Breast epithelium (tissue), 4 donors: Measurements from ENCODE around the gene C1orf159. TPM values are rescaled to one million over a fixed set of nuclear protein-coding genes. Genes with fewer than 3 reads are reported as not detected.

ENCODE experiments used
- DNase-seq, 2 donors: peaks; one replicate each; pipeline ENCODE4 v3.0.0-alpha.2; 2019; ENCODE audit warnings: low spot score in 2 of 2
- H3K27ac ChIP-seq, 2 donors: fragments of 200-600 bp; sonication (generic) in 1 of 2; one replicate each; pipeline ENCODE4 v1.5.1; 2016 to 2019; ENCODE audit warnings: mild to moderate bottlenecking in 1 of 2
- H3K27me3 ChIP-seq, 2 donors: fragments of 200-600 bp; sonication (generic) in 1 of 2; one replicate each; pipeline versions ENCODE4 v1.5.1 to v1.6.0; 2017 to 2019; ENCODE audit warnings: control low read depth in 1 of 2, mild to moderate bottlenecking in 1 of 2
- H3K36me3 ChIP-seq: fragments of 200-600 bp; one replicate; pipeline ENCODE4 v1.5.1; 2019
- H3K4me1 ChIP-seq, 2 donors: fragments of 200-600 bp; sonication (generic); one replicate each; pipeline ENCODE4 v1.5.1; 2016 to 2019; ENCODE audit warnings: control low read depth in 1 of 2
- H3K4me3 ChIP-seq, 3 donors: fragments of 200-600 bp; sonication (generic); 1 replicate in 2 of 3; 2 replicates in 1 of 3; pipeline ENCODE4 v1.5.1; 2016 to 2019; ENCODE audit warnings: mild to moderate bottlenecking in 3 of 3, moderate library complexity in 2 of 3
- H3K9me3 ChIP-seq, 2 donors: fragments of 200-600 bp; sonication (generic) in 1 of 2; one replicate each; pipeline ENCODE4 v1.5.1; 2016 to 2019; ENCODE audit warnings: control low read depth in 1 of 2
- CTCF ChIP-seq, 3 donors: fragments of 450-650 bp; IDR thresholded peaks; one replicate each; pipeline ENCODE4 v1.5.1; 2016 to 2017; ENCODE audit warnings: antibody characterized with exemption in 3 of 3, mild to moderate bottlenecking in 3 of 3, moderate library complexity in 3 of 3
- POLR2A ChIP-seq: fragments of 450-650 bp; IDR thresholded peaks from one replicate; pipeline ENCODE4 v1.6.1; 2016; ENCODE audit warnings: antibody characterized with exemption, mild to moderate bottlenecking, moderate library complexity
- POLR2AphosphoS5 ChIP-seq, 3 donors: sonication (generic); formaldehyde crosslinking; IDR thresholded peaks; one replicate each; pipeline ENCODE4 v1.6.1; 2017; ENCODE audit warnings: antibody characterized with exemption in 3 of 3
- intact Hi-C: fragments of 100-400 bp; cut with DNase I; formaldehyde crosslinking; loops from one replicate; pipeline ENCODE4 v1.15.1; 2023; ENCODE audit warnings: low total_unique reads
- total RNA-seq, 3 donors: library from RNA; depleted of rRNA; stranded (reverse); fragments of >200 nt; gene quantifications; one replicate each; pipeline ENCODE4 v1.1.0, GENCODE V29; 2016

The C1orf159 gene
- total RNA-seq, 3 donors from 2014 or later, result 6.9 to 24.0 (median 12.5) TPM

DNA sequence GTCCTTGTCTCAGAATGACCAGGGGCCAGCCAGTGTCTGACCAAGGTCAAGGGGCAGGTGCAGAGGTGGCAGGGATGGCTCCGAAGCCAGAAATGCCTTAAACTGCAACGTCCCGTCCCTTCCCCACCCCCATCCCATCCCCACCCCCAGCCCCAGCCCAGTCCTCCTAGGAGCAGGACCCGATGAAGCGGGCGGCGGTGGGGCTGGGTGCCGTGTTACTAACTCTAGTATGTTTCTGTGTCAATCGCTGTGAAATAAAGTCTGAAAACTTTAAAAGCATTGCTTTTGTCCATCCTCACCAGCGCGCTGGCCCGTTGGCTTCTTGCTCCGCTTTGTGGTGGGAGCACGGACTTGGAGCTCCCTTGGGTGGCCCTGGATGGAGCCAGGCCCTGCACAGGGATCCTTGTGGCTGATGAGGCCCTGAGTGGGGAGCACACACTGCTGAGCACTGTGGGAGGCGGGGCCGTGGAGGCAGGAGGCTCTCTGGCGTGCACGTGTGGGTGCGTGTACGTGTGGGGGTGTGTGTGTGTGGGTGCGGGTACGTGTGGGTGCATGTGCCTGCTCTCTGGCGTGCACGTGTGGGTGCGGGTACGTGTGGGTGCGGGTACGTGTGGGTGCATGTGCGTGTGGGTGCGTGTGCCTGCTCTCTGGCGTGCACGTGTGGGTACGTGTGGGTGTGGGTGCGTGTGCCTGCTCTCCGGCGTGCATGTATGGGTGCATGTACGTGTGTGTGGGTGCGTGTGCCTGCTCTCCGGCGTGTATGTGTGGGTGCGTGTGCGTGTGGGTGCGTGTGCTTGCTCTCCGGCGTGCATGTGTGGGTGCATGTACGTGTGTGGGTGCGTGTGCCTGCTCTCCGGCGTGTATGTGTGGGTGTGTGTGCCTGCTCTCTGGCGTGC lies 59.8 kb downstream of the C1orf159 start:
- TF ChIP-seq POLR2A (no peak), POLR2AphosphoS5 (IDR thresholded peaks at IDR 0.05) (no peak), CTCF (IDR thresholded peaks at IDR 0.05) (no peak)
- no peaks in the 10 kb centered on the region for H3K4me1 ChIP-seq
- DNase-seq, result no peak
- H3K27me3 ChIP-seq, result peaks cover 0 to 14% of the 10 kb centered on the region in 2 donors
- no peak overlapping the region for H3K4me3 ChIP-seq
- intact Hi-C loops, result no loop called here
- no peaks in the 10 kb centered on the region for H3K9me3 ChIP-seq
- no peaks in the 10 kb centered on the region for H3K36me3 ChIP-seq
- no peak overlapping the region for H3K27ac ChIP-seq

DNA sequence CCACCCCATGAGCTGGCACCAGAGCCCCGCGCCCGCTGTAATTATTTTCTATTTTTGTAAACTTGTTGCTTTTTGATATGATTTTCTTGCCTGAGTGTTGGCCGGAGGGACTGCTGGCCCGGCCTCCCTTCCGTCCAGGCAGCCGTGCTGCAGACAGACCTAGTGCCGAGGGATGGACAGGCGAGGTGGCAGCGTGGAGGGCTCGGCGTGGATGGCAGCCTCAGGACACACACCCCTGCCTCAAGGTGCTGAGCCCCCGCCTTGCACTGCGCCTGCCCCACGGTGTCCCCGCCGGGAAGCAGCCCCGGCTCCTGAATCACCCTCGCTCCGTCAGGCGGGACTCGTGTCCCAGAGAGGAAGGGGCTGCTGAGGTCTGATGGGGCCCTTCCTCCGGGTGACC lies 60.9 kb downstream of the C1orf159 start:
- Histone ChIP-seq H3K27ac (no peak overlapping the region), H3K27me3 (peaks cover 0 to 7% of the 10 kb centered on the region in 2 donors), H3K36me3 (no peaks in the 10 kb centered on the region), H3K9me3 (no peaks in the 10 kb centered on the region), H3K4me3 (no peak overlapping the region), H3K4me1 (no peaks in the 10 kb centered on the region)
- intact Hi-C loops, result no loop called here
- no peak for DNase-seq
- no peak for TF ChIP-seq POLR2AphosphoS5 (IDR thresholded peaks at IDR 0.05)
- TF ChIP-seq CTCF (IDR thresholded peaks at IDR 0.05), result no peak
- TF ChIP-seq POLR2A, result no peak

DNA sequence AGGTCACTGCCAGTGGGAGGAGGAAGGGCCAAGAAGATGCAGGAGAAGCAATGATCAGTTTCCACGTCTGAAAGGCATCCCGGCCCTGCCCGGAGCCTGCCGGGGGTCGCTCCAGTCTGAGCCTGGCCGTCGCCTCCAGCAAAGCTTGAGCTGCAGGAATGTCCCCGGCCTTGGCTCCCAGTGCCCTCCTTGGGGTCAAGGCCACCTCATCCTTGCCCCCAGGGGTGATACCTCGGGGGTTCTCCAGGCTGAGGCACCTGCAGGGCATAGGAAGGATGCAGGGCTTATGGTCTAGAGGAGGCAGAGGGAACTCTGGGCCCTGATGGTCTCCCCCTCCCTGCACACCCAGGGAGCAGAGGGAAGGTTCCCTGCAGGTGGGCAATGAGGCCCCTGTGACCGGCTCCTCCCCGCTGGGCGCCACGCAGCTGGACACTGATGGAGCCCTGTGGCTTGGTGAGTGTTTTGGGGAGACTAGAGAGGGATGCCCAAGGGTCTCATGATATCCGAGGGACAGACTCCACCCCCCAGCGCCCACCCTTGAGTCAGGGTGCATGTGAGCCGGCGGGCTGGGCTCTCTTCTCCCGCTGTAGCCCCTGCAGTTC lies 61.7 kb downstream of the C1orf159 start:
- H3K9me3 ChIP-seq, result no peaks in the 10 kb centered on the region
- H3K27ac ChIP-seq, result no peak overlapping the region
- no peak for DNase-seq
- intact Hi-C loops, result no loop called here
- no peak for TF ChIP-seq POLR2AphosphoS5 (IDR thresholded peaks at IDR 0.05)
- no peak for TF ChIP-seq CTCF (IDR thresholded peaks at IDR 0.05)
- no peak for TF ChIP-seq POLR2A
- no peaks in the 10 kb centered on the region for H3K4me1 ChIP-seq
- no peaks in the 10 kb centered on the region for H3K36me3 ChIP-seq
- H3K27me3 ChIP-seq, result peaks cover 0 to 6% of the 10 kb centered on the region in 2 donors
- no peak overlapping the region for H3K4me3 ChIP-seq

GRCh38 chr1:1053682-1054081 lies 62.2 kb downstream of the C1orf159 start:
- no peak for DNase-seq
- Histone ChIP-seq H3K4me1 (no peaks in the 10 kb centered on the region), H3K9me3 (no peaks in the 10 kb centered on the region), H3K27ac (no peak overlapping the region), H3K4me3 (no peak overlapping the region), H3K36me3 (no peaks in the 10 kb centered on the region), H3K27me3 (peaks cover 0 to 3% of the 10 kb centered on the region in 2 donors)
- intact Hi-C loops, result no loop called here
- no peak for TF ChIP-seq CTCF (IDR thresholded peaks at IDR 0.05)
- no peak for TF ChIP-seq POLR2AphosphoS5 (IDR thresholded peaks at IDR 0.05)
- no peak for TF ChIP-seq POLR2A

DNA sequence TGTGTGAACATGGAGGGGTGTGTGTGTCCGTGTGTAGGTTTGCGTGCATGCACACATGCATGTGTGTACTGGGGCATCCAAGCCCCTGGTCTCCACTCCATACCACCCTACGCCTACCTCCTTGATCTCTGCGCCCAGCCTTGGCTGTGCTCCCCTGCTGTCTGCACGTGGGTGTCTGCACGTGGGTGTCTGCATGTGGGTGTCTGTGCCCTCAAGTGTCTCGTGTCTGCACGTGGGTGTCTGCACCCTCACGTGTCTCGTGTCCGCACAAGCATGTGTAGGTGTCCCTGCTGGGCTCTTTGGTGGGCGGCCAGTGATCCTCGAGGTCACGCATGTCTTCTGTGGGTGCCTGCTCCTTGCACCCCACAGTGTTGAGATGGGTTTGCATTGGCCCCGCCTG lies 62.9 kb downstream of the C1orf159 start:
- H3K36me3 ChIP-seq, result no peaks in the 10 kb centered on the region
- H3K4me1 ChIP-seq, result no peaks in the 10 kb centered on the region
- no peak overlapping the region for H3K27ac ChIP-seq
- no peaks in the 10 kb centered on the region for H3K9me3 ChIP-seq
- TF ChIP-seq POLR2AphosphoS5 (IDR thresholded peaks at IDR 0.05) (no peak), POLR2A (no peak), CTCF (IDR thresholded peaks at IDR 0.05) (no peak)
- intact Hi-C loops, result no loop called here
- no peak overlapping the region for H3K4me3 ChIP-seq
- no peak for DNase-seq
- no peaks in the 10 kb centered on the region for H3K27me3 ChIP-seq
